PC-3 (cell line): ENCODE data around the gene KDM4B.

Experiments used
- CTCF ChIP-seq: fragments of 300-600 bp; sonication (generic); conservative IDR thresholded peaks from 2 replicates; pipeline ENCODE4 v1.5.1; 2017; ENCODE audit warnings: antibody characterized with exemption, low read depth, mild to moderate bottlenecking, low read length
- EZH2 ChIP-seq: fragments of 300-600 bp; sonication (generic); IDR thresholded peaks from one replicate; pipeline ENCODE4 v1.6.1; 2017; ENCODE audit warnings: antibody characterized with exemption, mild to moderate bottlenecking, low read length; ENCODE audit not compliant: unreplicated experiment
- EZH2phosphoT487 ChIP-seq: fragments of 300-600 bp; sonication (generic); IDR thresholded peaks from 2 replicates; pipeline ENCODE4 v1.6.1; 2018; ENCODE audit warnings: mild to moderate bottlenecking, antibody characterized with exemption, low read length, borderline replicate concordance

- no peak for TF ChIP-seq EZH2phosphoT487
- no peak for TF ChIP-seq CTCF
- TF ChIP-seq EZH2: no peak
Observed at GRCh38 chr19:5078182-5078581, 109.3 kb downstream of the KDM4B start.
